Mesendoderm (in vitro differentiated cells): Measurements from ENCODE around the gene ZNF385D.
"Not testable (repeated sequence)": the region's sequence is repeated elsewhere in the genome, so short reads cannot be mapped to it uniquely, and the experiment has no call there.

ENCODE experiments used
- DNase-seq: peaks from one replicate; pipeline ENCODE4 v3.0.0; 2013
- H2AK5ac ChIP-seq: 2 replicates; pipeline ENCODE4 v1.6.1; 2013; ENCODE audit warnings: low read length, inconsistent platforms
- H2BK120ac ChIP-seq: 2 replicates; pipeline ENCODE4 v1.6.1; 2013; ENCODE audit warnings: low read depth, mild to moderate bottlenecking, low read length, moderate library complexity, mixed read lengths
- H2BK15ac ChIP-seq: replicated peaks from 2 replicates; pipeline ENCODE4 v1.6.1; 2013; ENCODE audit warnings: low read depth, mild to moderate bottlenecking, moderate library complexity
- H2BK5ac ChIP-seq: 2 replicates; pipeline ENCODE4 v1.6.1; 2013; ENCODE audit warnings: low read length, inconsistent platforms
- H3K18ac ChIP-seq: 2 replicates; pipeline ENCODE4 v1.6.1; 2013; ENCODE audit warnings: mild to moderate bottlenecking, low read length, mixed read lengths
- H3K23ac ChIP-seq: one replicate; pipeline ENCODE4 v1.6.1; 2013; ENCODE audit warnings: low read length
- H3K27ac ChIP-seq: 2 replicates; pipeline ENCODE4 v1.5.1; 2013; ENCODE audit warnings: low read depth, mild to moderate bottlenecking, inconsistent platforms, low read length, moderate library complexity
- H3K27me3 ChIP-seq: 2 replicates; pipeline ENCODE4 v1.6.1; 2013; ENCODE audit warnings: low read length, control low read depth, mild to moderate bottlenecking, inconsistent platforms; ENCODE audit not compliant: insufficient read depth, poor library complexity
- H3K36me3 ChIP-seq: 2 replicates; pipeline ENCODE4 v1.6.1; 2013; ENCODE audit warnings: low read length, inconsistent platforms; ENCODE audit not compliant: control insufficient read depth, insufficient read depth
- H3K4ac ChIP-seq: one replicate; pipeline ENCODE4 v1.6.1; 2013; ENCODE audit warnings: low read depth, mild to moderate bottlenecking, low read length, moderate library complexity
- H3K4me1 ChIP-seq: 2 replicates; pipeline ENCODE4 v1.6.1; 2013; ENCODE audit warnings: low read depth, low read length, inconsistent platforms; ENCODE audit not compliant: control insufficient read depth
- H3K4me2 ChIP-seq: 2 replicates; pipeline ENCODE4 v1.6.1; 2013; ENCODE audit warnings: low read length
- H3K4me3 ChIP-seq: 2 replicates; pipeline ENCODE4 v1.5.1; 2013; ENCODE audit warnings: mild to moderate bottlenecking, low read length
- H3K56ac ChIP-seq: one replicate; pipeline ENCODE4 v1.6.1; 2013; ENCODE audit warnings: low read length
- H3K79me1 ChIP-seq: 2 replicates; pipeline ENCODE4 v1.6.1; 2013; ENCODE audit warnings: low read length, inconsistent platforms
- H3K79me2 ChIP-seq: 2 replicates; pipeline ENCODE4 v1.6.1; 2013; ENCODE audit warnings: mild to moderate bottlenecking, low read length; ENCODE audit not compliant: control insufficient read depth, insufficient read depth
- H3K9ac ChIP-seq: 2 replicates; pipeline ENCODE4 v1.6.1; 2013; ENCODE audit warnings: low read length, inconsistent platforms
- H4K5ac ChIP-seq: one replicate; pipeline ENCODE4 v1.6.1; 2013; ENCODE audit warnings: low read length
- H4K8ac ChIP-seq: one replicate; pipeline ENCODE4 v1.6.1; 2013; ENCODE audit warnings: low read depth, mild to moderate bottlenecking, control low read depth, low read length, moderate library complexity
- WGBS: extraction: QIAGEN DNeasy Blood & Tissue Kit; methylation state at CpG from one replicate; pipeline ENCODE4 v1.1.7; 2013; ENCODE audit warnings: low lambda C conversion rate, missing lambda C conversion rate; ENCODE audit not compliant: insufficient coverage; ENCODE audit errors: extremely low coverage; 5-methylcytosine and 5-hydroxymethylcytosine counted together

ZNF385D gene

DNA sequence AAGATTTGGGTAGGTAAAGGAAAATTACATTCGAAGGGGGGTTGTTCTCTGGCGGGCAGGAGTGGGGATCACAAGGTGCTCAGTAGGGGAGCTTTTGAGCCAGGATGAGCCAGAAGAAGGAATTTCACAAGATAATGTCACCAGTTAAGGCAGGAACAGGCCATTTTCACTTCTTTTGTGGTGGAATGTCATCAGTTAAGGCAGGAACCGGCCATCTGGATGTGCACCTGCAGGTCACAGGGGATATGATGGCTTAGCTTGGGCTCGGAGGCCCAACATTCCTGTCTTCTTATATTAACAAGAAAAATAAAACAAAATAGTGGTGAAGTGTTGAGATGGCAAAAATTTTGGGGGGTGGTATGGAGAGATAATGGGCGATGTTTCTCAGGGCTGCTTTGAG, 373.0 kb downstream of the ZNF385D start:
- H4K5ac ChIP-seq, H3K79me2 ChIP-seq, H2AK5ac ChIP-seq, H3K36me3 ChIP-seq, H3K4me1 ChIP-seq, H3K18ac ChIP-seq, H2BK15ac ChIP-seq, H4K8ac ChIP-seq, H3K4me2 ChIP-seq, H2BK120ac ChIP-seq, H2BK5ac ChIP-seq, H3K9ac ChIP-seq, H3K27me3 ChIP-seq, H3K23ac ChIP-seq, H3K4me3 ChIP-seq, H3K79me1 ChIP-seq: not testable (repeated sequence)
- H3K56ac ChIP-seq, result peak overlapping the region; percentile 15
- DNase-seq, result peak; percentile 71
- peak overlapping the region; percentile 55 for H3K4ac ChIP-seq
- WGBS, result no CpG with 5 or more reads among the region's 5 CpGs
- H3K27ac ChIP-seq, result peak overlapping the region; percentile 44

DNA sequence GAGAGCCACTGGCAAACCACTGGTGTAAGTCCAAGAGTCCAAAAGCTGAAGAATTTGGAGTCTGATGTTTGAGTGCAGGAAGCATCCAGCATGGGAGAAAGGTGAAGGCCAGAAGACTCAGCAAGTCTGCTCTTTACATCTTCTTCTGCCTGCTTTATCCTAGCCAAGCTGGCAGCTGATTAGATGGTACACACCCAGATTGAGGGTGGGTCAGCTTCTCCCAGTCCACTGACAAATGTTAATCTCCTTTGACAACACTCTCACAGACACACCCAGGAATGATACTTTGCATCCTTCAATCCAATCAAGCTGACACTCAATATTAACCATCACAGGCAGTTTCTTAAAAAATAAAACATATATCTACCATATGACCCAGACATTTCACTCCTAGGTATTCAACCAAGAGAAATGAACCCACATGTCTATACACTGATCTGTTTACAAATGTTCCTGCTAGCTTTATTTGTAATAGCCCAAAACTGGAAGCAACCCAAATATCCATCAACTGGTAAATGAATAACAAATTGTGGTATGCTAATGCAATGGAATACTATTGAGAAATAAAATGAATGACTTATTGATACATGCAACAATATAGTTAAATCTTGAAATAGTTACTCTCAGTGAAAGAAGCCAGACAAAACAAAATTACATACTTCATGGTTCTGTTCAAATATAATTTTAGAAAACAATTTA, 373.8 kb downstream of the ZNF385D start:
- H3K4me2 ChIP-seq, result no peak overlapping the region
- H2BK15ac ChIP-seq, result no peak overlapping the region

DNA sequence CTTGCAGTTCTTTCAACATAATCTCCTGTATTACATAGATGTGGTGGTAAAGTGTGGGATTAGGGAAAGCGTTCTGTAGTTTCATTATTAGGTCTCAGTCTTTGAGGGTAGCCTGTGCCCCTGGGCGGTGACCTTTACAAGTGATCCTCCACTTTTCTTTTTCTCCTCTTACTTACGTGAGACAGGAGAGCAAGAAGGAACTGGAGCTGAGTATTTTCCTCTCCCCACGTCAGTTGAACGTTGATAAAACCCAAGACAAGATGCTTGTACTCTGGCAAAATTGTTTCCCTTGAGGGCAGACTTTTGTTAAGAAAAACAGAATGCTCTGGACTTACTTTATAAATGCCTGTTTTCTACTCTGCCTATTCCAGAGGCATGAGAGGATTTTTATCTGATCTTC, 378.7 kb downstream of the ZNF385D start:
- peak overlapping the region; percentile 81 for H2BK5ac ChIP-seq
- no peak overlapping the region for H3K23ac ChIP-seq
- peak overlapping the region; percentile 99 for H3K18ac ChIP-seq
- H3K4me3 ChIP-seq, result no peak overlapping the region
- H3K9ac ChIP-seq, result peak overlapping the region; percentile 39
- H3K27me3 ChIP-seq, result no peaks in the 10 kb centered on the region
- peak overlapping the region; percentile 97 for H2BK120ac ChIP-seq
- no peak overlapping the region for H2AK5ac ChIP-seq
- peak overlapping the region; percentile 67 for H3K27ac ChIP-seq
- H3K79me2 ChIP-seq, result no peaks in the 10 kb centered on the region
- peak overlapping the region; percentile 86 for H3K4ac ChIP-seq
- H3K56ac ChIP-seq, result peak overlapping the region; percentile 73
- peak; percentile 40 for DNase-seq
- no peak overlapping the region for H4K5ac ChIP-seq
- no peak overlapping the region for H3K4me2 ChIP-seq
- H3K4me1 ChIP-seq, result peaks cover 7% of the 10 kb centered on the region
- peak overlapping the region; percentile 97 for H4K8ac ChIP-seq
- no CpG with 5 or more reads among the region's 5 CpGs for WGBS
- peak overlapping the region; percentile 57 for H2BK15ac ChIP-seq
- H3K36me3 ChIP-seq, result no peaks in the 10 kb centered on the region
- no peaks in the 10 kb centered on the region for H3K79me1 ChIP-seq

More for the DNA sequence above, 373.8 kb downstream of the ZNF385D start:
- no peak overlapping the region for H3K56ac ChIP-seq
- no peaks in the 10 kb centered on the region for H3K79me2 ChIP-seq
- H3K4ac ChIP-seq, result peak overlapping the region; percentile 79
- no peaks in the 10 kb centered on the region for H3K36me3 ChIP-seq
- peak overlapping the region; percentile 65 for H4K8ac ChIP-seq
- peaks cover 6% of the 10 kb centered on the region for H3K4me1 ChIP-seq
- no peak overlapping the region for H2BK5ac ChIP-seq
- H3K18ac ChIP-seq, result peak overlapping the region; percentile 95
- peak; percentile 47 for DNase-seq
- no peaks in the 10 kb centered on the region for H3K79me1 ChIP-seq
- H3K27me3 ChIP-seq, result no peaks in the 10 kb centered on the region
- no peak overlapping the region for H3K27ac ChIP-seq
- no peak overlapping the region for H3K9ac ChIP-seq
- no peak overlapping the region for H3K4me3 ChIP-seq
- H2AK5ac ChIP-seq, result no peak overlapping the region
- H2BK120ac ChIP-seq, result peak overlapping the region; percentile 93
- H4K5ac ChIP-seq, result no peak overlapping the region
- no peak overlapping the region for H3K23ac ChIP-seq
